COR-L47 (cell line): ENCODE results near the gene QSOX2.
A peak's percentile ranks its signal among the peaks of the same experiment; 100 is the strongest.

Source experiments
- DNase-seq: peaks from one replicate; lab custom pipeline; 2025; lab: John Stamatoyannopoulos, UW

The QSOX2 gene

GRCh38 chr9:136190656-136191055 lies 55.0 kb downstream of the QSOX2 start:
- no peak for DNase-seq

- no peak for DNase-seq
Observed at GRCh38 chr9:136190237-136190601, 55.4 kb downstream of the QSOX2 start.

GRCh38 chr9:136189394-136190236 lies 56.0 kb downstream of the QSOX2 start:
- no peak for DNase-seq

- no peak for DNase-seq
Observed at GRCh38 chr9:136187683-136188586, 57.7 kb downstream of the QSOX2 start.

- no peak for DNase-seq
Observed at GRCh38 chr9:136187197-136187596, 58.4 kb downstream of the QSOX2 start.

GRCh38 chr9:136186386-136186785 lies 59.2 kb downstream of the QSOX2 start:
- no peak for DNase-seq

- no peak for DNase-seq
Observed at GRCh38 chr9:136185596-136186366, 59.8 kb downstream of the QSOX2 start.

- DNase-seq: no peak
Observed at GRCh38 chr9:136185066-136185465, 60.5 kb downstream of the QSOX2 start.

GRCh38 chr9:136182850-136183422 lies 62.7 kb downstream of the QSOX2 start:
- DNase-seq: no peak

GRCh38 chr9:136182420-136182787 lies 63.2 kb downstream of the QSOX2 start:
- no peak for DNase-seq

GRCh38 chr9:136181784-136182419 lies 63.7 kb downstream of the QSOX2 start:
- no peak for DNase-seq

- DNase-seq: no peak
Observed at GRCh38 chr9:136180586-136180985, 65.0 kb downstream of the QSOX2 start.

GRCh38 chr9:136179761-136180160 lies 65.9 kb downstream of the QSOX2 start:
- DNase-seq: no peak

GRCh38 chr9:136179101-136179616 lies 66.5 kb downstream of the QSOX2 start:
- no peak for DNase-seq

- DNase-seq: no peak
Observed at GRCh38 chr9:136178773-136179075, 66.9 kb downstream of the QSOX2 start.

- no peak for DNase-seq
Observed at GRCh38 chr9:136178061-136178772, 67.4 kb downstream of the QSOX2 start.

GRCh38 chr9:136177224-136177623 lies 68.4 kb downstream of the QSOX2 start:
- DNase-seq: no peak

- DNase-seq: no peak
Observed at GRCh38 chr9:136175616-136176197, 69.9 kb downstream of the QSOX2 start.

- peak; percentile 33 for DNase-seq
Observed at GRCh38 chr9:136174779-136175615, 70.6 kb downstream of the QSOX2 start.
